Measurements from ENCODE around the gene EYS. TPM values are rescaled to one million over a fixed set of nuclear protein-coding genes. Genes with fewer than 3 reads are reported as not detected.

EYS gene
- total and polyA plus RNA-seq, 2 of the 8 experiments (the other 6 are each of a cell fraction or from before 2014, with no cell fraction given) = 0.05 to 0.13 TPM

GRCh38 chr6:65436281-65436680 lies 270.7 kb downstream of the EYS start:
- Histone ChIP-seq H2BK5ac (ENCODE audit: low read depth, low read length) (no peak overlapping the region), H3K18ac (ENCODE audit: extremely low read depth, low read length) (no peak overlapping the region), H2BK12ac (ENCODE audit: low read depth, low read length) (no peak overlapping the region), H3K36me3 (ENCODE audit: control insufficient read depth in 2 of 4, insufficient read depth in 4 of 4, low read length in 3 of 4) (no peaks in the 10 kb centered on the region), H2BK120ac (replicated peaks; ENCODE audit: low read depth, low read length) (no peak overlapping the region), H3K23me2 (ENCODE audit: low read depth, low read length) (no peaks in the 10 kb centered on the region), H2AFZ (ENCODE audit: low read length) (no peak overlapping the region), H2BK15ac (ENCODE audit: low read length) (no peak overlapping the region), H4K91ac (replicated peaks; ENCODE audit: insufficient read length, low read length) (no peak overlapping the region), H3K4me3 (ENCODE audit: extremely low read depth in 1 of 4, insufficient read depth in 2 of 4, low read depth in 3 of 4, low read length in 4 of 4) (no peak overlapping the region), H3K9me3 (ENCODE audit: insufficient read depth in 2 of 2, low read depth in 1 of 2, low read length in 1 of 2) (no peaks in the 10 kb centered on the region), H4K20me1 (replicated peaks in 1 of 2; ENCODE audit: control insufficient read depth in 1 of 2, insufficient read depth in 2 of 2, low read length in 2 of 2) (no peaks in the 10 kb centered on the region), H4K5ac (ENCODE audit: insufficient read length, low read depth, low read length) (no peak overlapping the region), H3K4me1 (replicated peaks in 1 of 4; ENCODE audit: control insufficient read depth in 3 of 4, insufficient read depth in 4 of 4, low read length in 3 of 4) (no peaks in the 10 kb centered on the region), H4K8ac (ENCODE audit: extremely low read depth, insufficient read depth, low read length) (no peak overlapping the region), H3K4me2 (ENCODE audit: insufficient read depth in 1 of 2, low read depth in 2 of 2, low read length in 2 of 2) (no peak overlapping the region), H2BK20ac (ENCODE audit: low read length) (no peak overlapping the region), H3K79me1 (ENCODE audit: low read depth, low read length) (no peaks in the 10 kb centered on the region), H3K27me3 (replicated peaks in 1 of 4; ENCODE audit: control insufficient read depth in 3 of 4, extremely low read depth in 1 of 4, insufficient read depth in 3 of 4, low read length in 3 of 4) (no peaks in the 10 kb centered on the region), H3K27ac (ENCODE audit: low read depth, low read length) (no peak overlapping the region), H3K4ac (replicated peaks; ENCODE audit: insufficient read length, low read depth, low read length) (no peak overlapping the region), H2AK5ac (ENCODE audit: low read depth, low read length) (no peak overlapping the region), H3K14ac (ENCODE audit: insufficient read length) (no peak overlapping the region), H3K79me2 (ENCODE audit: control insufficient read depth in 1 of 2, insufficient read depth in 2 of 2, low read length in 2 of 2) (no peaks in the 10 kb centered on the region), H3K9ac (replicated peaks in 1 of 4; ENCODE audit: extremely low read depth in 1 of 4, low read depth in 3 of 4, low read length in 3 of 4) (no peak overlapping the region), H3K56ac (replicated peaks; ENCODE audit: insufficient read length, low read depth, low read length) (no peak overlapping the region), H3K23ac (ENCODE audit: insufficient read length) (no peak overlapping the region)
- DNase-seq (ENCODE audit: low read depth in 1 of 2, low spot score in 2 of 2) (no peak), FAIRE-seq (no peak)
- CTCF ChIA-PET (ENCODE audit: partially characterized antibody) = no interaction called here
- 100% methylated on average over 1 of the region's 1 CpG; no CpG with 5 or more reads in 1 of the 2 experiments for WGBS, 2 experiments (ENCODE audit: extremely low coverage in 1 of 2, insufficient coverage in 1 of 2, insufficient read length in 1 of 2, insufficient replicate concordance in 2 of 2, low coverage in 1 of 2, low lambda C conversion rate in 2 of 2, missing lambda C conversion rate in 1 of 2)
- TF ChIP-seq CREB1 (IDR thresholded peaks at IDR 0.05) = no peak
- no peak for TF ChIP-seq HDAC2 (IDR thresholded peaks at IDR 0.05; ENCODE audit: borderline replicate concordance in 1 of 2, low read depth in 2 of 2, low read length in 2 of 2)
- no peak for TF ChIP-seq POLR2AphosphoS5 (IDR thresholded peaks at IDR 0.05; ENCODE audit: low read depth, low read length)
- TF ChIP-seq CHD1 (IDR thresholded peaks at IDR 0.05; ENCODE audit: low read depth, low read length) = no peak
- no peak for TF ChIP-seq SIX5 (IDR thresholded peaks at IDR 0.05; ENCODE audit: low read depth, low read length)
- no peak for TF ChIP-seq MAFK (IDR thresholded peaks at IDR 0.05; ENCODE audit: low read depth, low read length)
- no peak for TF ChIP-seq MAX (IDR thresholded peaks at IDR 0.05)
- TF ChIP-seq EP300 (IDR thresholded peaks at IDR 0.05; ENCODE audit: borderline replicate concordance in 1 of 2, low read depth in 2 of 2, low read length in 2 of 2) = no peak
- no peak for TF ChIP-seq CHD2 (IDR thresholded peaks at IDR 0.05; ENCODE audit: low read length)
- no peak for TF ChIP-seq CTCF (IDR thresholded peaks at IDR 0.05; ENCODE audit: control extremely low read depth in 1 of 3, insufficient read depth in 1 of 3, low read depth in 1 of 3, low read length in 3 of 3)
- no peak for TF ChIP-seq PHF8 (conservative IDR thresholded peaks at IDR 0.05; ENCODE audit: low read depth, low read length)
- no peak for TF ChIP-seq YY1 (IDR thresholded peaks at IDR 0.05; ENCODE audit: low read depth, low read length)
- POLR2A ChIA-PET (ENCODE audit: partially characterized antibody) = no interaction called here

Data from H1 (cell line).